ENCODE results near the gene CUL1. TPM values are rescaled to one million over a fixed set of nuclear protein-coding genes. Genes with fewer than 3 reads are reported as not detected.

The CUL1 gene
- total and polyA plus RNA-seq, 3 experiments from 2014 or later: 58.3 to 93.4 (median 92.2) TPM

- peaks cover 0 to 4% (median 3%) of the 10 kb centered on the region in 5 donors for H3K9me3 Mint-ChIP-seq
- H3K27me3 Mint-ChIP-seq: peaks cover 9 to 22% of the 10 kb centered on the region in 2 donors
- H3K4me1 Mint-ChIP-seq: no peaks in the 10 kb centered on the region
- CTCF ChIA-PET: no interaction called here
- H3K27ac Mint-ChIP-seq: no peak overlapping the region
- Histone ChIP-seq H3K4me3 (ENCODE audit: low read length) (no peak overlapping the region), H3K27me3 (ENCODE audit: insufficient read depth, low read length, poor library complexity, severe bottlenecking) (no peaks in the 10 kb centered on the region), H3K4me1 (ENCODE audit: insufficient read depth, low read length) (no peaks in the 10 kb centered on the region), H3K36me3 (ENCODE audit: insufficient read depth, low read length) (no peaks in the 10 kb centered on the region), H3K9me3 (ENCODE audit: low read length) (no peaks in the 10 kb centered on the region), H3K27ac (ENCODE audit: low read depth, low read length) (no peak overlapping the region)
- H3K4me3 Mint-ChIP-seq: no peak overlapping the region
- H3K36me3 Mint-ChIP-seq: peaks cover 0 to 13% (median 8%) of the 10 kb centered on the region in 3 donors
- DNase-seq: no peak
- POLR2A ChIA-PET: no interaction called here
Observed at GRCh38 chr7:148669927-148670326, 28.8 kb upstream of the CUL1 start.

GRCh38 chr7:148670374-148670773, 28.3 kb upstream of the CUL1 start:
- no peak for DNase-seq
- Histone ChIP-seq H3K4me3 (ENCODE audit: low read length) (no peak overlapping the region), H3K27me3 (ENCODE audit: insufficient read depth, low read length, poor library complexity, severe bottlenecking) (no peaks in the 10 kb centered on the region), H3K36me3 (ENCODE audit: insufficient read depth, low read length) (no peaks in the 10 kb centered on the region), H3K27ac (ENCODE audit: low read depth, low read length) (no peak overlapping the region), H3K4me1 (ENCODE audit: insufficient read depth, low read length) (no peaks in the 10 kb centered on the region), H3K9me3 (ENCODE audit: low read length) (no peaks in the 10 kb centered on the region)
- H3K4me1 Mint-ChIP-seq: no peaks in the 10 kb centered on the region
- H3K27me3 Mint-ChIP-seq: peaks cover 9 to 19% of the 10 kb centered on the region in 2 donors
- ChIA-PET CTCF (no interaction called here), POLR2A (no interaction called here)
- H3K27ac Mint-ChIP-seq: no peak overlapping the region
- peaks cover 0 to 10% (median 8%) of the 10 kb centered on the region in 3 donors for H3K36me3 Mint-ChIP-seq
- peaks cover 0 to 4% (median 3%) of the 10 kb centered on the region in 5 donors for H3K9me3 Mint-ChIP-seq
- no peak overlapping the region for H3K4me3 Mint-ChIP-seq

- no peak overlapping the region for H3K27ac ChIP-seq (ENCODE audit: low read depth, low read length)
- no peak for DNase-seq
- no peak overlapping the region for H3K27ac Mint-ChIP-seq
- peaks cover 13 to 21% of the 10 kb centered on the region in 2 donors for H3K27me3 Mint-ChIP-seq
- no peaks in the 10 kb centered on the region for H3K4me1 Mint-ChIP-seq
- peaks cover 0 to 9% (median 8%) of the 10 kb centered on the region in 3 donors for H3K36me3 Mint-ChIP-seq
- H3K36me3 ChIP-seq (ENCODE audit: insufficient read depth, low read length): no peaks in the 10 kb centered on the region
- H3K4me3 ChIP-seq (ENCODE audit: low read length): no peak overlapping the region
- H3K4me1 ChIP-seq (ENCODE audit: insufficient read depth, low read length): no peaks in the 10 kb centered on the region
- POLR2A ChIA-PET: no interaction called here
- CTCF ChIA-PET: no interaction called here
- no peak overlapping the region for H3K4me3 Mint-ChIP-seq
- H3K27me3 ChIP-seq (ENCODE audit: insufficient read depth, low read length, poor library complexity, severe bottlenecking): no peaks in the 10 kb centered on the region
- H3K9me3 Mint-ChIP-seq: peaks cover 0 to 4% (median 3%) of the 10 kb centered on the region in 5 donors
- no peaks in the 10 kb centered on the region for H3K9me3 ChIP-seq (ENCODE audit: low read length)
Observed at GRCh38 chr7:148670807-148671206, 27.9 kb upstream of the CUL1 start.

- Mint-ChIP-seq H3K4me3 (no peak overlapping the region), H3K36me3 (peaks cover 0 to 9% (median 8%) of the 10 kb centered on the region in 3 donors), H3K9me3 (peaks cover 0 to 4% (median 3%) of the 10 kb centered on the region in 5 donors), H3K27me3 (peaks cover 18 to 24% of the 10 kb centered on the region in 2 donors), H3K4me1 (no peaks in the 10 kb centered on the region), H3K27ac (no peak overlapping the region)
- no peaks in the 10 kb centered on the region for H3K4me1 ChIP-seq (ENCODE audit: insufficient read depth, low read length)
- no peak overlapping the region for H3K4me3 ChIP-seq (ENCODE audit: low read length)
- no peak for DNase-seq
- H3K27me3 ChIP-seq (ENCODE audit: insufficient read depth, low read length, poor library complexity, severe bottlenecking): no peaks in the 10 kb centered on the region
- no peaks in the 10 kb centered on the region for H3K9me3 ChIP-seq (ENCODE audit: low read length)
- CTCF ChIA-PET: no interaction called here
- H3K36me3 ChIP-seq (ENCODE audit: insufficient read depth, low read length): no peaks in the 10 kb centered on the region
- H3K27ac ChIP-seq (ENCODE audit: low read depth, low read length): no peak overlapping the region
- POLR2A ChIA-PET: no interaction called here
Observed at GRCh38 chr7:148672041-148672440, 26.7 kb upstream of the CUL1 start.

- peaks cover 0 to 9% (median 5%) of the 10 kb centered on the region in 3 donors for H3K36me3 Mint-ChIP-seq
- H3K27ac Mint-ChIP-seq: no peak overlapping the region
- CTCF ChIA-PET: no interaction called here
- no peak overlapping the region for H3K4me3 Mint-ChIP-seq
- H3K27me3 ChIP-seq (ENCODE audit: insufficient read depth, low read length, poor library complexity, severe bottlenecking): no peaks in the 10 kb centered on the region
- no peaks in the 10 kb centered on the region for H3K9me3 ChIP-seq (ENCODE audit: low read length)
- H3K36me3 ChIP-seq (ENCODE audit: insufficient read depth, low read length): no peaks in the 10 kb centered on the region
- no peaks in the 10 kb centered on the region for H3K4me1 ChIP-seq (ENCODE audit: insufficient read depth, low read length)
- H3K4me3 ChIP-seq (ENCODE audit: low read length): no peak overlapping the region
- H3K4me1 Mint-ChIP-seq: no peaks in the 10 kb centered on the region
- DNase-seq: no peak
- POLR2A ChIA-PET: no interaction called here
- H3K9me3 Mint-ChIP-seq: peaks cover 0 to 4% (median 3%) of the 10 kb centered on the region in 5 donors
- peaks cover 12 to 16% of the 10 kb centered on the region in 2 donors for H3K27me3 Mint-ChIP-seq
- no peak overlapping the region for H3K27ac ChIP-seq (ENCODE audit: low read depth, low read length)
Observed at GRCh38 chr7:148674689-148675088, 24.0 kb upstream of the CUL1 start.

GRCh38 chr7:148676291-148676690, 22.4 kb upstream of the CUL1 start:
- Mint-ChIP-seq H3K4me1 (no peaks in the 10 kb centered on the region), H3K27me3 (peaks cover 12 to 15% of the 10 kb centered on the region in 2 donors), H3K36me3 (peaks cover 0 to 4% (median 2%) of the 10 kb centered on the region in 3 donors), H3K4me3 (no peak overlapping the region), H3K27ac (no peak overlapping the region), H3K9me3 (peaks cover 0 to 4% (median 3%) of the 10 kb centered on the region in 5 donors)
- CTCF ChIA-PET: no interaction called here
- Histone ChIP-seq H3K27ac (ENCODE audit: low read depth, low read length) (no peak overlapping the region), H3K9me3 (ENCODE audit: low read length) (no peaks in the 10 kb centered on the region), H3K36me3 (ENCODE audit: insufficient read depth, low read length) (no peaks in the 10 kb centered on the region), H3K4me3 (ENCODE audit: low read length) (no peak overlapping the region), H3K27me3 (ENCODE audit: insufficient read depth, low read length, poor library complexity, severe bottlenecking) (no peaks in the 10 kb centered on the region), H3K4me1 (ENCODE audit: insufficient read depth, low read length) (no peaks in the 10 kb centered on the region)
- POLR2A ChIA-PET: no interaction called here
- DNase-seq: no peak

GRCh38 chr7:148681821-148682220, 16.9 kb upstream of the CUL1 start:
- no peak overlapping the region for H3K27ac Mint-ChIP-seq
- no peaks in the 10 kb centered on the region for H3K36me3 ChIP-seq (ENCODE audit: insufficient read depth, low read length)
- H3K4me1 Mint-ChIP-seq: peaks cover 0 to 6% (median 0%) of the 10 kb centered on the region in 3 donors
- no peaks in the 10 kb centered on the region for H3K36me3 Mint-ChIP-seq
- no peaks in the 10 kb centered on the region for H3K27me3 ChIP-seq (ENCODE audit: insufficient read depth, low read length, poor library complexity, severe bottlenecking)
- POLR2A ChIA-PET: no interaction called here
- CTCF ChIA-PET: no interaction called here
- no peak for DNase-seq
- H3K9me3 ChIP-seq (ENCODE audit: low read length): no peaks in the 10 kb centered on the region
- peaks cover under 1 to 3% of the 10 kb centered on the region in 2 donors for H3K27me3 Mint-ChIP-seq
- H3K4me1 ChIP-seq (ENCODE audit: insufficient read depth, low read length): no peaks in the 10 kb centered on the region
- no peak overlapping the region for H3K4me3 Mint-ChIP-seq
- H3K4me3 ChIP-seq (ENCODE audit: low read length): no peak overlapping the region
- no peaks in the 10 kb centered on the region for H3K9me3 Mint-ChIP-seq
- H3K27ac ChIP-seq (ENCODE audit: low read depth, low read length): no peak overlapping the region

- H3K9me3 Mint-ChIP-seq: no peaks in the 10 kb centered on the region
- no peak overlapping the region for H3K27ac ChIP-seq (ENCODE audit: low read depth, low read length)
- peak overlapping the region in 1 of 8 donors; percentile 56 for H3K27ac Mint-ChIP-seq
- CTCF ChIA-PET: interaction anchor here (1.3 kb wide), 1 partner anchor 31 kb away, joined by 3 read pairs; no protein-coding TSS in a partner anchor
- H3K4me1 Mint-ChIP-seq: peaks cover 0 to 6% (median 0%) of the 10 kb centered on the region in 3 donors
- POLR2A ChIA-PET: no interaction called here
- no peaks in the 10 kb centered on the region for H3K36me3 ChIP-seq (ENCODE audit: insufficient read depth, low read length)
- no peak overlapping the region for H3K4me3 ChIP-seq (ENCODE audit: low read length)
- no peak overlapping the region for H3K4me3 Mint-ChIP-seq
- H3K9me3 ChIP-seq (ENCODE audit: low read length): no peaks in the 10 kb centered on the region
- H3K27me3 ChIP-seq (ENCODE audit: insufficient read depth, low read length, poor library complexity, severe bottlenecking): no peaks in the 10 kb centered on the region
- no peaks in the 10 kb centered on the region for H3K36me3 Mint-ChIP-seq
- H3K27me3 Mint-ChIP-seq: peaks cover 0 to 3% of the 10 kb centered on the region in 2 donors
- no peaks in the 10 kb centered on the region for H3K4me1 ChIP-seq (ENCODE audit: insufficient read depth, low read length)
- DNase-seq: no peak
Observed at GRCh38 chr7:148684289-148684830, 14.3 kb upstream of the CUL1 start.
